Dermis blood vessel endothelial cell (primary cell): Measurements from ENCODE around the gene SERPINE2. TPM values are rescaled to one million over a fixed set of nuclear protein-coding genes. Genes with fewer than 3 reads are reported as not detected.
"Not testable (repeated sequence)": the region's sequence is repeated elsewhere in the genome, so short reads cannot be mapped to it uniquely, and the experiment has no call there.

Experiments
- DNase-seq: peaks from one replicate; pipeline ENCODE4 v3.0.0; 2010
- total RNA-seq: library from RNA; depleted of rRNA; stranded (reverse); fragments of >200 nt; gene quantifications from 2 replicates; pipeline ENCODE4 v1.2.3, GENCODE V29; 2014

SERPINE2 gene
- total RNA-seq, 1 donor from 2014 or later: 5.1 TPM

- DNase-seq: not testable (repeated sequence)
Observed at GRCh38 chr2:223939438-223939837, 99.6 kb downstream of the SERPINE2 start.

GRCh38 chr2:223937535-223937934 is 101.6 kb downstream of the SERPINE2 start:
- peak; percentile 50 for DNase-seq

- peak; percentile 73 for DNase-seq
Observed at GRCh38 chr2:223936862-223937326, 102.2 kb downstream of the SERPINE2 start.

- DNase-seq: no peak
Observed at GRCh38 chr2:223935459-223936125, 103.5 kb downstream of the SERPINE2 start.

- no peak for DNase-seq
Observed at GRCh38 chr2:223934870-223935269, 104.2 kb downstream of the SERPINE2 start.

- no peak for DNase-seq
Observed at GRCh38 chr2:223932816-223933800, 106.0 kb downstream of the SERPINE2 start.

GRCh38 chr2:223930103-223930976 is 108.7 kb downstream of the SERPINE2 start:
- DNase-seq: no peak

- DNase-seq: no peak
Observed at GRCh38 chr2:223929571-223930102, 109.4 kb downstream of the SERPINE2 start.

GRCh38 chr2:223928113-223929006 is 110.7 kb downstream of the SERPINE2 start:
- DNase-seq: no peak

- no peak for DNase-seq
Observed at GRCh38 chr2:223925106-223925505, 114.0 kb downstream of the SERPINE2 start.

Other genes starting within 250 kb of the SERPINE2 start
- gene AP1S3, start 201.7 kb downstream of the SERPINE2 start, total RNA-seq: 1.2 and 4.4 TPM in 2 replicates
- gene WDFY1, start 94.0 kb downstream of the SERPINE2 start, total RNA-seq: 111 and 126 TPM in 2 replicates
- 38.6 and 42.0 TPM in 2 replicates for gene MRPL44, start 81.8 kb downstream of the SERPINE2 start, total RNA-seq